Measurements from ENCODE around the gene EEF1A2. TPM values are rescaled to one million over a fixed set of nuclear protein-coding genes. Genes with fewer than 3 reads are reported as not detected.

Gene EEF1A2
- total RNA-seq, 1 experiment from 2014 or later: 26.0 TPM

DNA sequence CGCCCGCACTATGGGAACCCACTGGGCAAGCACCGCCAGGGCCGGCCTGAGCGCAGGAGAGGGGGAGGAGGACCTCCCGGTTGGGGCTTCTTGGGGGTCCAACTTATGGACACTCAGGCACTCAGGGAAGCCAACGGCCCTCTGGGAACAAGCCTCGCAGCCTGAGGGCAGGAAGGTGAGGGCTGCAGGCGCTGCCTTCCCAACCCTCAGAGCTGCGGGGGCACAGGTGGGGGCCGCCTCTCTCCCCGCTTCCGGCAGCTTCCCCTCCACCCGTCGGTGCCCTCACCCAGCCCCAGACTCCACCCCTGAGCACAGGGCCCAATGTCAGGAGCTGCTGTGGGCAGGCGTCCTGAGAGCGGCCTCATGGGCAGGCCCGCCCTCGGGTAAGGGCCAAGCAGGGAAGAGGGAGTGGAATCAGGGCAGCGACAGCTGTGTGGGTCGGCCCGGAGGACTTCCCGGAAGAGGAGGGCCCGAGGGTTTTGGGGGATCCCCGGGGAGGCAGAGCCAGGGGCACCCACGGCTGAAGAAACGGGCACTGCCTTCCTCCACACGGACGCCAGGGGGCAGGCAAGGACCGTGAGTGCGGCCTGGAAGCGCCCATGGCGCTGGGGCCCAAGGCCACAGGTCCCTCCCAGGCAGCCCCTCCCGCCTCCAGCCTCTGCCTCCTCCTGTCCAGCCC, 38.8 kb upstream of the EEF1A2 start (continued):
- TF ChIP-seq, protein P1, sequence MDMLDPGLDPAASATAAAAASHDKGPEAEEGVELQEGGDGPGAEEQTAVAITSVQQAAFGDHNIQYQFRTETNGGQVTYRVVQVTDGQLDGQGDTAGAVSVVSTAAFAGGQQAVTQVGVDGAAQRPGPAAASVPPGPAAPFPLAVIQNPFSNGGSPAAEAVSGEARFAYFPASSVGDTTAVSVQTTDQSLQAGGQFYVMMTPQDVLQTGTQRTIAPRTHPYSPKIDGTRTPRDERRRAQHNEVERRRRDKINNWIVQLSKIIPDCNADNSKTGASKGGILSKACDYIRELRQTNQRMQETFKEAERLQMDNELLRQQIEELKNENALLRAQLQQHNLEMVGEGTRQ (CRISPR knock-in tag; IDR thresholded peaks at IDR 0.05): no peak
- TF ChIP-seq ESRRA (CRISPR knock-in tag; IDR thresholded peaks at IDR 0.05; ENCODE audit: borderline replicate concordance) (no peak), ZBTB21 (CRISPR knock-in tag; IDR thresholded peaks at IDR 0.05; ENCODE audit: borderline replicate concordance) (no peak), ZNF121 (CRISPR knock-in tag; IDR thresholded peaks at IDR 0.05) (no peak), SOX15 (CRISPR knock-in tag; IDR thresholded peaks at IDR 0.05) (no peak), JUN (CRISPR knock-in tag; IDR thresholded peaks at IDR 0.05) (no peak), ATF1 (CRISPR knock-in tag; IDR thresholded peaks at IDR 0.05) (no peak), ZNF317 (CRISPR knock-in tag; IDR thresholded peaks at IDR 0.05; ENCODE audit: borderline replicate concordance, low read depth) (no peak), OVOL2 (CRISPR knock-in tag; IDR thresholded peaks at IDR 0.05; ENCODE audit: borderline replicate concordance) (no peak), IRF2 (CRISPR knock-in tag; IDR thresholded peaks at IDR 0.05; ENCODE audit: borderline replicate concordance, low read depth) (no peak), ZNF416 (CRISPR knock-in tag; IDR thresholded peaks at IDR 0.05) (no peak)
- TF ChIP-seq, protein P2, sequence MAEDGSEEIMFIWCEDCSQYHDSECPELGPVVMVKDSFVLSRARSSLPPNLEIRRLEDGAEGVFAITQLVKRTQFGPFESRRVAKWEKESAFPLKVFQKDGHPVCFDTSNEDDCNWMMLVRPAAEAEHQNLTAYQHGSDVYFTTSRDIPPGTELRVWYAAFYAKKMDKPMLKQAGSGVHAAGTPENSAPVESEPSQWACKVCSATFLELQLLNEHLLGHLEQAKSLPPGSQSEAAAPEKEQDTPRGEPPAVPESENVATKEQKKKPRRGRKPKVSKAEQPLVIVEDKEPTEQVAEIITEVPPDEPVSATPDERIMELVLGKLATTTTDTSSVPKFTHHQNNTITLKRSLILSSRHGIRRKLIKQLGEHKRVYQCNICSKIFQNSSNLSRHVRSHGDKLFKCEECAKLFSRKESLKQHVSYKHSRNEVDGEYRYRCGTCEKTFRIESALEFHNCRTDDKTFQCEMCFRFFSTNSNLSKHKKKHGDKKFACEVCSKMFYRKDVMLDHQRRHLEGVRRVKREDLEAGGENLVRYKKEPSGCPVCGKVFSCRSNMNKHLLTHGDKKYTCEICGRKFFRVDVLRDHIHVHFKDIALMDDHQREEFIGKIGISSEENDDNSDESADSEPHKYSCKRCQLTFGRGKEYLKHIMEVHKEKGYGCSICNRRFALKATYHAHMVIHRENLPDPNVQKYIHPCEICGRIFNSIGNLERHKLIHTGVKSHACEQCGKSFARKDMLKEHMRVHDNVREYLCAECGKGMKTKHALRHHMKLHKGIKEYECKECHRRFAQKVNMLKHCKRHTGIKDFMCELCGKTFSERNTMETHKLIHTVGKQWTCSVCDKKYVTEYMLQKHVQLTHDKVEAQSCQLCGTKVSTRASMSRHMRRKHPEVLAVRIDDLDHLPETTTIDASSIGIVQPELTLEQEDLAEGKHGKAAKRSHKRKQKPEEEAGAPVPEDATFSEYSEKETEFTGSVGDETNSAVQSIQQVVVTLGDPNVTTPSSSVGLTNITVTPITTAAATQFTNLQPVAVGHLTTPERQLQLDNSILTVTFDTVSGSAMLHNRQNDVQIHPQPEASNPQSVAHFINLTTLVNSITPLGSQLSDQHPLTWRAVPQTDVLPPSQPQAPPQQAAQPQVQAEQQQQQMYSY (CRISPR knock-in tag; IDR thresholded peaks at IDR 0.05): no peak
- TF ChIP-seq, protein P3, sequence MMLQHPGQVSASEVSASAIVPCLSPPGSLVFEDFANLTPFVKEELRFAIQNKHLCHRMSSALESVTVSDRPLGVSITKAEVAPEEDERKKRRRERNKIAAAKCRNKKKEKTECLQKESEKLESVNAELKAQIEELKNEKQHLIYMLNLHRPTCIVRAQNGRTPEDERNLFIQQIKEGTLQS (CRISPR knock-in tag; conservative IDR thresholded peaks at IDR 0.05): no peak
- TF ChIP-seq, protein P4, sequence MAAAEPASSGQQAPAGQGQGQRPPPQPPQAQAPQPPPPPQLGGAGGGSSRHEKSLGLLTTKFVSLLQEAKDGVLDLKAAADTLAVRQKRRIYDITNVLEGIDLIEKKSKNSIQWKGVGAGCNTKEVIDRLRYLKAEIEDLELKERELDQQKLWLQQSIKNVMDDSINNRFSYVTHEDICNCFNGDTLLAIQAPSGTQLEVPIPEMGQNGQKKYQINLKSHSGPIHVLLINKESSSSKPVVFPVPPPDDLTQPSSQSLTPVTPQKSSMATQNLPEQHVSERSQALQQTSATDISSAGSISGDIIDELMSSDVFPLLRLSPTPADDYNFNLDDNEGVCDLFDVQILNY (CRISPR knock-in tag; IDR thresholded peaks at IDR 0.05): no peak
- TF ChIP-seq, protein P5, sequence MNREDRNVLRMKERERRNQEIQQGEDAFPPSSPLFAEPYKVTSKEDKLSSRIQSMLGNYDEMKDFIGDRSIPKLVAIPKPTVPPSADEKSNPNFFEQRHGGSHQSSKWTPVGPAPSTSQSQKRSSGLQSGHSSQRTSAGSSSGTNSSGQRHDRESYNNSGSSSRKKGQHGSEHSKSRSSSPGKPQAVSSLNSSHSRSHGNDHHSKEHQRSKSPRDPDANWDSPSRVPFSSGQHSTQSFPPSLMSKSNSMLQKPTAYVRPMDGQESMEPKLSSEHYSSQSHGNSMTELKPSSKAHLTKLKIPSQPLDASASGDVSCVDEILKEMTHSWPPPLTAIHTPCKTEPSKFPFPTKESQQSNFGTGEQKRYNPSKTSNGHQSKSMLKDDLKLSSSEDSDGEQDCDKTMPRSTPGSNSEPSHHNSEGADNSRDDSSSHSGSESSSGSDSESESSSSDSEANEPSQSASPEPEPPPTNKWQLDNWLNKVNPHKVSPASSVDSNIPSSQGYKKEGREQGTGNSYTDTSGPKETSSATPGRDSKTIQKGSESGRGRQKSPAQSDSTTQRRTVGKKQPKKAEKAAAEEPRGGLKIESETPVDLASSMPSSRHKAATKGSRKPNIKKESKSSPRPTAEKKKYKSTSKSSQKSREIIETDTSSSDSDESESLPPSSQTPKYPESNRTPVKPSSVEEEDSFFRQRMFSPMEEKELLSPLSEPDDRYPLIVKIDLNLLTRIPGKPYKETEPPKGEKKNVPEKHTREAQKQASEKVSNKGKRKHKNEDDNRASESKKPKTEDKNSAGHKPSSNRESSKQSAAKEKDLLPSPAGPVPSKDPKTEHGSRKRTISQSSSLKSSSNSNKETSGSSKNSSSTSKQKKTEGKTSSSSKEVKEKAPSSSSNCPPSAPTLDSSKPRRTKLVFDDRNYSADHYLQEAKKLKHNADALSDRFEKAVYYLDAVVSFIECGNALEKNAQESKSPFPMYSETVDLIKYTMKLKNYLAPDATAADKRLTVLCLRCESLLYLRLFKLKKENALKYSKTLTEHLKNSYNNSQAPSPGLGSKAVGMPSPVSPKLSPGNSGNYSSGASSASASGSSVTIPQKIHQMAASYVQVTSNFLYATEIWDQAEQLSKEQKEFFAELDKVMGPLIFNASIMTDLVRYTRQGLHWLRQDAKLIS (CRISPR knock-in tag; IDR thresholded peaks at IDR 0.05; ENCODE audit: borderline replicate concordance): no peak
- TF ChIP-seq, protein P6, sequence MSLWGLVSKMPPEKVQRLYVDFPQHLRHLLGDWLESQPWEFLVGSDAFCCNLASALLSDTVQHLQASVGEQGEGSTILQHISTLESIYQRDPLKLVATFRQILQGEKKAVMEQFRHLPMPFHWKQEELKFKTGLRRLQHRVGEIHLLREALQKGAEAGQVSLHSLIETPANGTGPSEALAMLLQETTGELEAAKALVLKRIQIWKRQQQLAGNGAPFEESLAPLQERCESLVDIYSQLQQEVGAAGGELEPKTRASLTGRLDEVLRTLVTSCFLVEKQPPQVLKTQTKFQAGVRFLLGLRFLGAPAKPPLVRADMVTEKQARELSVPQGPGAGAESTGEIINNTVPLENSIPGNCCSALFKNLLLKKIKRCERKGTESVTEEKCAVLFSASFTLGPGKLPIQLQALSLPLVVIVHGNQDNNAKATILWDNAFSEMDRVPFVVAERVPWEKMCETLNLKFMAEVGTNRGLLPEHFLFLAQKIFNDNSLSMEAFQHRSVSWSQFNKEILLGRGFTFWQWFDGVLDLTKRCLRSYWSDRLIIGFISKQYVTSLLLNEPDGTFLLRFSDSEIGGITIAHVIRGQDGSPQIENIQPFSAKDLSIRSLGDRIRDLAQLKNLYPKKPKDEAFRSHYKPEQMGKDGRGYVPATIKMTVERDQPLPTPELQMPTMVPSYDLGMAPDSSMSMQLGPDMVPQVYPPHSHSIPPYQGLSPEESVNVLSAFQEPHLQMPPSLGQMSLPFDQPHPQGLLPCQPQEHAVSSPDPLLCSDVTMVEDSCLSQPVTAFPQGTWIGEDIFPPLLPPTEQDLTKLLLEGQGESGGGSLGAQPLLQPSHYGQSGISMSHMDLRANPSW (CRISPR knock-in tag; conservative IDR thresholded peaks at IDR 0.05; ENCODE audit: low read depth): no peak
- TF ChIP-seq, protein P7, sequence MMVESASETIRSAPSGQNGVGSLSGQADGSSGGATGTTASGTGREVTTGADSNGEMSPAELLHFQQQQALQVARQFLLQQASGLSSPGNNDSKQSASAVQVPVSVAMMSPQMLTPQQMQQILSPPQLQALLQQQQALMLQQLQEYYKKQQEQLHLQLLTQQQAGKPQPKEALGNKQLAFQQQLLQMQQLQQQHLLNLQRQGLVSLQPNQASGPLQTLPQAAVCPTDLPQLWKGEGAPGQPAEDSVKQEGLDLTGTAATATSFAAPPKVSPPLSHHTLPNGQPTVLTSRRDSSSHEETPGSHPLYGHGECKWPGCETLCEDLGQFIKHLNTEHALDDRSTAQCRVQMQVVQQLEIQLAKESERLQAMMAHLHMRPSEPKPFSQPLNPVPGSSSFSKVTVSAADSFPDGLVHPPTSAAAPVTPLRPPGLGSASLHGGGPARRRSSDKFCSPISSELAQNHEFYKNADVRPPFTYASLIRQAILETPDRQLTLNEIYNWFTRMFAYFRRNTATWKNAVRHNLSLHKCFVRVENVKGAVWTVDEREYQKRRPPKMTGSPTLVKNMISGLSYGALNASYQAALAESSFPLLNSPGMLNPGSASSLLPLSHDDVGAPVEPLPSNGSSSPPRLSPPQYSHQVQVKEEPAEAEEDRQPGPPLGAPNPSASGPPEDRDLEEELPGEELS (CRISPR knock-in tag; IDR thresholded peaks at IDR 0.05): no peak
- TF ChIP-seq, protein P8, sequence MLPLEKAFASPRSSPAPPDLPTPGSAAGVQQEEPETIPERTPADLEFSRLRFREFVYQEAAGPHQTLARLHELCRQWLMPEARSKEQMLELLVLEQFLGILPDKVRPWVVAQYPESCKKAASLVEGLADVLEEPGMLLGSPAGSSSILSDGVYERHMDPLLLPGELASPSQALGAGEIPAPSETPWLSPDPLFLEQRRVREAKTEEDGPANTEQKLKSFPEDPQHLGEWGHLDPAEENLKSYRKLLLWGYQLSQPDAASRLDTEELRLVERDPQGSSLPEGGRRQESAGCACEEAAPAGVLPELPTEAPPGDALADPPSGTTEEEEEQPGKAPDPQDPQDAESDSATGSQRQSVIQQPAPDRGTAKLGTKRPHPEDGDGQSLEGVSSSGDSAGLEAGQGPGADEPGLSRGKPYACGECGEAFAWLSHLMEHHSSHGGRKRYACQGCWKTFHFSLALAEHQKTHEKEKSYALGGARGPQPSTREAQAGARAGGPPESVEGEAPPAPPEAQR (CRISPR knock-in tag; IDR thresholded peaks at IDR 0.05): no peak
- TF ChIP-seq, protein P9, sequence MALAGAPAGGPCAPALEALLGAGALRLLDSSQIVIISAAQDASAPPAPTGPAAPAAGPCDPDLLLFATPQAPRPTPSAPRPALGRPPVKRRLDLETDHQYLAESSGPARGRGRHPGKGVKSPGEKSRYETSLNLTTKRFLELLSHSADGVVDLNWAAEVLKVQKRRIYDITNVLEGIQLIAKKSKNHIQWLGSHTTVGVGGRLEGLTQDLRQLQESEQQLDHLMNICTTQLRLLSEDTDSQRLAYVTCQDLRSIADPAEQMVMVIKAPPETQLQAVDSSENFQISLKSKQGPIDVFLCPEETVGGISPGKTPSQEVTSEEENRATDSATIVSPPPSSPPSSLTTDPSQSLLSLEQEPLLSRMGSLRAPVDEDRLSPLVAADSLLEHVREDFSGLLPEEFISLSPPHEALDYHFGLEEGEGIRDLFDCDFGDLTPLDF (CRISPR knock-in tag; IDR thresholded peaks at IDR 0.05): no peak
- TF ChIP-seq, protein P10, sequence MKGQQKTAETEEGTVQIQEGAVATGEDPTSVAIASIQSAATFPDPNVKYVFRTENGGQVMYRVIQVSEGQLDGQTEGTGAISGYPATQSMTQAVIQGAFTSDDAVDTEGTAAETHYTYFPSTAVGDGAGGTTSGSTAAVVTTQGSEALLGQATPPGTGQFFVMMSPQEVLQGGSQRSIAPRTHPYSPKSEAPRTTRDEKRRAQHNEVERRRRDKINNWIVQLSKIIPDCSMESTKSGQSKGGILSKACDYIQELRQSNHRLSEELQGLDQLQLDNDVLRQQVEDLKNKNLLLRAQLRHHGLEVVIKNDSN (CRISPR knock-in tag; IDR thresholded peaks at IDR 0.05): no peak

Data from WTC11 (cell line).